ENCODE results near the gene MOK.

DNA sequence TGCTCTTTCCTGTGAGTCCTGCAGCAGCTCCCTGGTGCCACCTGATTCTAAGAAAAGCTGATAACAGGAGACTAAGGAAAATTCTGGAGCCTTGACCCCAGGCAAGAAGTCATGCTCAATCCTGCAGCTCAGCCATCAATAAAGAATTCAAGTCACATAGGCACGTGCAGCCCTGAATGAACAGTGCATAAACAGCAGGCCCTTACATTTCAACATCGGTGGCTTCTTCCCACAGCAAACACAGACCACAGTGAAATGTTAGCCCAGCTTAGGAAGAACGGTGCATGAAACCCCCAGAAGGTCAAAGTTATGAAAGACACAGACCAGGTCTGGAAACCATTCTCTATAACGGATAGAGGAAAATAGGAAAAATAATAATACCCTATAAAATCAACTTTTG is 47.2 kb upstream of the MOK start:
- TF ChIP-seq, protein P1, sequence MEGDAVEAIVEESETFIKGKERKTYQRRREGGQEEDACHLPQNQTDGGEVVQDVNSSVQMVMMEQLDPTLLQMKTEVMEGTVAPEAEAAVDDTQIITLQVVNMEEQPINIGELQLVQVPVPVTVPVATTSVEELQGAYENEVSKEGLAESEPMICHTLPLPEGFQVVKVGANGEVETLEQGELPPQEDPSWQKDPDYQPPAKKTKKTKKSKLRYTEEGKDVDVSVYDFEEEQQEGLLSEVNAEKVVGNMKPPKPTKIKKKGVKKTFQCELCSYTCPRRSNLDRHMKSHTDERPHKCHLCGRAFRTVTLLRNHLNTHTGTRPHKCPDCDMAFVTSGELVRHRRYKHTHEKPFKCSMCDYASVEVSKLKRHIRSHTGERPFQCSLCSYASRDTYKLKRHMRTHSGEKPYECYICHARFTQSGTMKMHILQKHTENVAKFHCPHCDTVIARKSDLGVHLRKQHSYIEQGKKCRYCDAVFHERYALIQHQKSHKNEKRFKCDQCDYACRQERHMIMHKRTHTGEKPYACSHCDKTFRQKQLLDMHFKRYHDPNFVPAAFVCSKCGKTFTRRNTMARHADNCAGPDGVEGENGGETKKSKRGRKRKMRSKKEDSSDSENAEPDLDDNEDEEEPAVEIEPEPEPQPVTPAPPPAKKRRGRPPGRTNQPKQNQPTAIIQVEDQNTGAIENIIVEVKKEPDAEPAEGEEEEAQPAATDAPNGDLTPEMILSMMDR (IDR thresholded peaks at IDR 0.05), result no peak
- no peak for TF ChIP-seq POLR2A (IDR thresholded peaks at IDR 0.05)
